DND-41 (cell line): ENCODE measurements around the gene PRKAR1B.

Source experiments
- ATAC-seq: fragments of 200-7000 bp; cut with Tn5 transposase; 3 replicates; pipeline ENCODE4 v1.9.1; 2021; ENCODE audit warnings: low read depth; ENCODE audit not compliant: insufficient read depth
- DNase-seq: peaks from one replicate; pipeline ENCODE4 v3.0.0-alpha.2; 2020
- H2AFZ ChIP-seq: 2 replicates; pipeline ENCODE4 v1.6.0; 2012; ENCODE audit warnings: low read depth, low read length
- H3K27ac ChIP-seq: 2 replicates; pipeline ENCODE4 v1.5.1; 2012; ENCODE audit warnings: low read length, inconsistent platforms
- H3K27me3 ChIP-seq: fragments of 200-600 bp; sonication (generic); 2 replicates; pipeline ENCODE4 v1.6.0; 2012; ENCODE audit warnings: low read length, mild to moderate bottlenecking, inconsistent platforms; ENCODE audit not compliant: insufficient read depth, poor library complexity
- H3K36me3 ChIP-seq: 2 replicates; pipeline ENCODE4 v1.5.1; 2012; ENCODE audit warnings: low read length, inconsistent platforms; ENCODE audit not compliant: insufficient read depth
- H3K4me1 ChIP-seq: 2 replicates; pipeline ENCODE4 v1.5.1; 2012; ENCODE audit warnings: mild to moderate bottlenecking, low read length; ENCODE audit not compliant: insufficient read depth
- H3K4me2 ChIP-seq: 2 replicates; pipeline ENCODE4 v1.6.0; 2012; ENCODE audit warnings: mild to moderate bottlenecking, moderate library complexity, low read length, inconsistent platforms; ENCODE audit not compliant: insufficient read depth
- H3K4me3 ChIP-seq, 2 experiments: fragments of 200-600 bp in 1 of 2; shearing (Covaris generic) in 1 of 2; 2 replicates each; pipeline ENCODE4 v1.5.1; 2012 to 2016; ENCODE audit warnings: inconsistent platforms in 2 of 2, low read length in 2 of 2, mild to moderate bottlenecking in 2 of 2, low read depth in 1 of 2, moderate library complexity in 1 of 2
- H3K79me2 ChIP-seq: 2 replicates; pipeline ENCODE4 v1.6.0; 2012; ENCODE audit warnings: low read length, inconsistent platforms; ENCODE audit not compliant: insufficient read depth
- H3K9ac ChIP-seq: 2 replicates; pipeline ENCODE4 v1.6.0; 2012; ENCODE audit warnings: low read depth, mild to moderate bottlenecking, inconsistent platforms, low read length, moderate library complexity
- H3K9me3 ChIP-seq: 2 replicates; pipeline ENCODE4 v1.5.1; 2012; ENCODE audit warnings: low read length, moderate library complexity, mild to moderate bottlenecking, inconsistent platforms; ENCODE audit not compliant: insufficient read depth, severe bottlenecking
- H4K20me1 ChIP-seq: 2 replicates; pipeline ENCODE4 v1.6.0; 2012; ENCODE audit warnings: low read length; ENCODE audit not compliant: insufficient read depth
- CTCF ChIP-seq: IDR thresholded peaks from 2 replicates; pipeline ENCODE4 v1.5.1; 2012; ENCODE audit warnings: borderline replicate concordance, low read length, moderate library complexity, mild to moderate bottlenecking; ENCODE audit not compliant: poor library complexity, severe bottlenecking; ENCODE audit errors: extremely low read depth
- EZH2 ChIP-seq: IDR thresholded peaks from 3 replicates; pipeline ENCODE4 v1.6.1; 2012; ENCODE audit warnings: borderline replicate concordance, low read depth, mild to moderate bottlenecking, moderate library complexity, low read length, inconsistent platforms; ENCODE audit not compliant: severe bottlenecking

Gene PRKAR1B

DNA sequence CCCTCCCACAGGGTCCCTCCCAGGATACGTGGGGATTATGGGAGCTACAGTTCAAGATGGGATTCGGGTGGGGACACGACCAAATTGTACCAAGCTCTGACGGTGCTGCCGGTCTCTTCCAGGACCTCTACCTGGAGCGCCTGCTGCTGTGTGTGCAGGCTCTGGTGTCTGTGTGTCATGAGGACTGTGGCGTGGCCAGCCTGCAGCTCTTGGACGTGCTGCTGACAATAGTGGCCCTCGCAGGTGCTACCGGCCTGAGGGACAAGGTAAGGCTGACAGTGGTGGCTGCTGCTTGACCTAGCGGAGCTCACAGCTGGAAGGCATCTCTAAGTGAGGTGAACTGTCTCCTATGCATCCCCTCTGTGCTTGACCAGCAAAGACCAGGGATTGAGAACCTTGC, 34.5 kb upstream of the PRKAR1B start:
- no peak for TF ChIP-seq CTCF
- no peak for TF ChIP-seq EZH2
- no peaks in the 10 kb centered on the region for H3K79me2 ChIP-seq
- no peaks in the 10 kb centered on the region for H3K27me3 ChIP-seq
- H3K36me3 ChIP-seq, result peaks cover 95% of the 10 kb centered on the region
- no peaks in the 10 kb centered on the region for H3K4me1 ChIP-seq
- no peak for ATAC-seq
- 0 out of 2 replicates have a peak, but pooled peaks cover 4% of the 10 kb centered on the region for H4K20me1 ChIP-seq
- H2AFZ ChIP-seq, result no peak overlapping the region
- H3K9me3 ChIP-seq, result no peaks in the 10 kb centered on the region
- no peak overlapping the region for H3K9ac ChIP-seq
- no peak overlapping the region for H3K27ac ChIP-seq
- no peak overlapping the region for H3K4me3 ChIP-seq
- DNase-seq, result no peak
- H3K4me2 ChIP-seq, result no peak overlapping the region

DNA sequence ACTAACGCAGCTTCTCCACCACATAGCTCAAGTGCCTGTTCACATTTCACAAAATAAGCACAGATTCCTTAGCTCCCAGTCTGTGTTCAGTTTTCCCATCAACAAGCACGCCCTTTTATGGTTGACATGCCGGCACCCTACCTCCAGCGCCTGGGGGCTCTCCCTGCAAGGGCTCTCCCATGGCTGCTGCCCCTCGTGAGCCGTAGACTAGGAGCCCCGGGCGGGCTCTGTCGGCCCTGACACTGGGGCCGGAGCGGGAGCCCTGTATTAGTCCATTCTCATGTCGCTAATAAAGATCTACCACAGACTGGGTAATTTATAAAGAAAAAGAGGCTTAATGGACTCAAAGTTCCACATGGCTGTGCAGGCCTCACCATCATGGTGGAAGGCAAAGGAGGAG, 34.0 kb upstream of the PRKAR1B start:
- Histone ChIP-seq H2AFZ (no peak overlapping the region), H3K9ac (no peak overlapping the region), H3K4me2 (no peak overlapping the region), H3K4me3 (no peak overlapping the region), H4K20me1 (0 out of 2 replicates have a peak, but pooled peaks cover 4% of the 10 kb centered on the region), H3K36me3 (peaks cover 97% of the 10 kb centered on the region), H3K27ac (no peak overlapping the region), H3K27me3 (no peaks in the 10 kb centered on the region), H3K4me1 (no peaks in the 10 kb centered on the region), H3K79me2 (no peaks in the 10 kb centered on the region), H3K9me3 (no peaks in the 10 kb centered on the region)
- DNase-seq (no peak), ATAC-seq (no peak)
- TF ChIP-seq CTCF (no peak), EZH2 (no peak)

- Histone ChIP-seq H4K20me1 (peaks cover 4% of the 10 kb centered on the region; the same call in 1 of the 2 replicates), H3K79me2 (no peaks in the 10 kb centered on the region), H3K27me3 (no peaks in the 10 kb centered on the region), H3K4me1 (no peaks in the 10 kb centered on the region), H3K9ac (no peak overlapping the region), H3K27ac (no peak overlapping the region), H3K36me3 (peaks cover 97% of the 10 kb centered on the region), H3K4me2 (no peak overlapping the region), H3K4me3 (no peak overlapping the region), H3K9me3 (no peaks in the 10 kb centered on the region), H2AFZ (no peak overlapping the region)
- ATAC-seq (no peak), DNase-seq (no peak)
- no peak for TF ChIP-seq EZH2
- no peak for TF ChIP-seq CTCF
These were observed 32.9 kb upstream of the PRKAR1B start for GRCh38 chr7:760006-760405.

- Histone ChIP-seq H2AFZ (no peak overlapping the region), H3K4me1 (no peaks in the 10 kb centered on the region), H3K27me3 (no peaks in the 10 kb centered on the region), H4K20me1 (peaks cover 4% of the 10 kb centered on the region; the same call in 1 of the 2 replicates), H3K9ac (no peak overlapping the region), H3K36me3 (peaks cover 97% of the 10 kb centered on the region), H3K9me3 (no peaks in the 10 kb centered on the region), H3K79me2 (no peaks in the 10 kb centered on the region), H3K27ac (no peak overlapping the region), H3K4me3 (no peak overlapping the region), H3K4me2 (no peak overlapping the region)
- no peak for DNase-seq
- ATAC-seq, result no peak
- TF ChIP-seq CTCF (no peak), EZH2 (no peak)
These were observed 32.5 kb upstream of the PRKAR1B start for GRCh38 chr7:759569-759968.
